ENCODE measurements around the gene CMPK2.
"Not testable (repeated sequence)": the region's sequence is repeated elsewhere in the genome, so short reads cannot be mapped to it uniquely, and the experiment has no call there.

Gene CMPK2

GRCh38 chr2:6865346-6866274, at the start of gene CMPK2:
CMPK2 (minus strand) TSS chr2:6865907; CDS start chr2:6865696, 211 bp downstream.
- peak; percentile 48 for DNase-seq (ENCODE audit: low spot score)

- DNase-seq (ENCODE audit: low spot score): no peak
Observed at GRCh38 chr2:6915399-6915798, 49.7 kb upstream of the CMPK2 start.

- DNase-seq (ENCODE audit: low spot score): peak; percentile 33
Observed at GRCh38 chr2:6914828-6915227, 49.1 kb upstream of the CMPK2 start.

DNA sequence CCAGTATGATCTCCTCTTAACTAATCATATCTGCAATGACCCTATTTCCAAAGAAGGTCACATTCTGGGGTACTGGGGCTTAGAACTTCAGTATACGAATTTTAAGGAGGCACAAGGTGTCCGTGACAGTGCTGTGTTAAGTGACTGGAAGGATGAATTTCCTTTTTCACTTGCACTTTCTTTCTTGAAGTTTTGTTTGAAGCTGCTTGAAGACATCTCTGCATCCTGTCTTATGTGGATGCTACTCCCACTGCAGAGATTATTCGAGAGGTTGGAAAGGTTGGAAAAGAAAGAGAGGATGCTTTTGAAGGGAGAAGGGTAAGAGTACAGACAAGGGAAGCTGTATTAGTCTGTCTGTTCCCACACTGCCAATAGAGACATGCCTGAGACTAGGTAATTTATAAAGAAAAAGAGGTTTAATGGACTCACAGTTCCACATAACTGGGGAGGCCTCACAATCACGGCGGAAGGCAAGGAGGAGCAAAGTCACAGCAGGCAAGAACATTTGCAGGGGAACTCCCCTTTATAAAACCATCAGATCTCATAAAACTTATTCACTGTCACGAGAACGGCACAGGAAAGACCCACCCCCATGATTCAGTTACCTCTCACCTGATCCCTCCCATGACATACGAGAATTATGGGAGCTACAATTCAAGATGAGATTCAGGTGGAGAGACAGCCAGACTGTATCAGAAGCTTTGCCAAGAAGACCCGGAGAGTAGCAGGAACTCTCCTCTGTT, 47.9 kb upstream of the CMPK2 start:
- DNase-seq (ENCODE audit: low spot score): no peak

- DNase-seq (ENCODE audit: low spot score): no peak
Observed at GRCh38 chr2:6911721-6912120, 46.0 kb upstream of the CMPK2 start.

- DNase-seq (ENCODE audit: low spot score): no peak
Observed at GRCh38 chr2:6909431-6910385, 44.0 kb upstream of the CMPK2 start.

DNA sequence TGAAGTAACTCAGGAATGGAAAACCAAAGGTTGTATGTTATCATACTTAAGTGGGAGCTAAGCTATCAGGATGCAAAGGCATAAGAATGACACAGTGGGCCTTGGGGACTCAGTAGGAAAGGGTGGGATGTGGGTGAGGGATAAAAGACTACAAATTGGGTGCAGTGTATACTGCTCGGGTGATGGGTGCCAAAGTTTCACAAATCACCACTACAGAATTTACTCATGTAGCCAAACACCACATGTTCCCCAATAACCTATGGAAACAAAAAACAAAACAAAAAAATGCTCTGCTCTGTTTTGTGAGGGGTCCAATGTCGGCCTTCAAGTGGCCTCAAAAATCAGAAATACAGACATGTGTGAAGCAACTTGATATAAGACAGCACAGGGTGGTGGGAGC, 42.6 kb upstream of the CMPK2 start:
- DNase-seq (ENCODE audit: low spot score): no peak

- no peak for DNase-seq (ENCODE audit: low spot score)
Observed at GRCh38 chr2:6906165-6906741, 40.5 kb upstream of the CMPK2 start.

GRCh38 chr2:6905668-6906067, 40.0 kb upstream of the CMPK2 start:
- DNase-seq (ENCODE audit: low spot score): no peak

GRCh38 chr2:6902581-6902980, 36.9 kb upstream of the CMPK2 start:
- DNase-seq (ENCODE audit: low spot score): not testable (repeated sequence)

- DNase-seq (ENCODE audit: low spot score): peak; percentile 37
Observed at GRCh38 chr2:6896930-6897759, 31.4 kb upstream of the CMPK2 start.

GRCh38 chr2:6893876-6894482, 28.3 kb upstream of the CMPK2 start:
- DNase-seq (ENCODE audit: low spot score): no peak

GRCh38 chr2:6888724-6889123, 23.0 kb upstream of the CMPK2 start:
- no peak for DNase-seq (ENCODE audit: low spot score)

- no peak for DNase-seq (ENCODE audit: low spot score)
Observed at GRCh38 chr2:6887751-6888192, 22.1 kb upstream of the CMPK2 start.

DNA sequence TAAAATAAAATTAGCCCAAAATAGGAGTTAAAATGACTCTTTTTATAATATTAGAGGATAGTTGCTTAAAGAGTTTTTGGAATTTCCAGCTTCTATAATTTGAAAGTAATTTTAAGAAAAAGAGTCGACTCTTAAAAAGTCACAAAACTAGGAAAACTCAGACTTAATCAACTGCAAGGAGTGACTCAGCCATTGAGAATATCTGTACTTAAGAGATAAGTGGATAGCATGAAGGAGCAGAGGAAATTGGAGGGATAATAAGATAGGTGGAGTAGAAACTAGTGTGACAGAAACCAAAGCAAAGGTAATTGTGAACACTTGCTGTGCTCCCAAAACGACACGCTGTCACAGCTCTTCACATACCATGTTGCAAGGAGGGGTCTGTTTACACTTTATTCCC, 20.3 kb upstream of the CMPK2 start:
- no peak for DNase-seq (ENCODE audit: low spot score)

GRCh38 chr2:6885551-6885950, 19.8 kb upstream of the CMPK2 start:
- no peak for DNase-seq (ENCODE audit: low spot score)

DNA sequence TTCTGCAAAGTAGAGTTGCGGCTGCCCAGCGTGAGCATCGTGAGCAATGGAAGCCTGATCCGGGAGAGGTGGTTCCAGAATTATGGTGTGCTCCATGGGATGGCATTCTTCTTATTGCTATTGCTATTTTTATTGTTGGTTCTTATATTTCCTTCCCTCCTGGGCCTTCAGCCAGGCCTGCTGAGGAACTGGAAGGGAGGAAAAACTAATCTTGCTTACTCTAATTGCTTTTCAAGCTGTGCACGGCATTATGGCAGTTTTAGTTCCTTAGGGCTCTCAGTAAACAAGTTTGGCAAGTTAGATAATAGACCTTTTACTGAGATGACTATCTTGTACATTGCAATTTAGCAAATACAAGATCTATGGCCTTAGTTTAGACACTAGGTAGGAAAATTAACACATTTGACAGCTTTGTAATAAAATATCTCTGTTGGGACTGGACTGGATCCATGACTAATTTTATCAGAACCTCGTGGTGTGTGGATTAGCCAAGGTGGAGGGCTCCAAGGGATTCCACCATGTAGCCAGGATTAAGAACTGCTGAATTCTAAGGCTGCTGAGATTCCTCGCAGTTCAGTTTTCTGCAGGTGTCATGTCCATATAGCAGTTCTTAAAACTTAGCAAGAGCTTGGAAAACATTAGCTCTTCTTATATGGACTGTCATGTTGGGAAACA, 17.9 kb upstream of the CMPK2 start:
- DNase-seq (ENCODE audit: low spot score): no peak

GRCh38 chr2:6881516-6881915, 15.8 kb upstream of the CMPK2 start:
- DNase-seq (ENCODE audit: low spot score): no peak

- no peak for DNase-seq (ENCODE audit: low spot score)
Observed at GRCh38 chr2:6881046-6881445, 15.3 kb upstream of the CMPK2 start.

Data from SW480 (cell line).